Osteoblast (primary cell): Measurements from ENCODE around the gene MTRF1. TPM values are rescaled to one million over a fixed set of nuclear protein-coding genes. Genes with fewer than 3 reads are reported as not detected.

ENCODE experiments used
- DNase-seq: peaks from one replicate; pipeline ENCODE4 v3.0.0; 2011; ENCODE audit warnings: low spot score, mixed read lengths; ENCODE audit not compliant: insufficient read length; ENCODE audit errors: missing footprints
- H2AFZ ChIP-seq: 2 replicates; pipeline ENCODE4 v1.6.0; 2011; ENCODE audit warnings: mild to moderate bottlenecking, low read length
- H3K27ac ChIP-seq: 2 replicates; pipeline ENCODE4 v1.5.1; 2011; ENCODE audit warnings: mild to moderate bottlenecking, low read depth, low read length, moderate library complexity
- H3K27me3 ChIP-seq: 2 replicates; pipeline ENCODE4 v1.6.0; 2012; ENCODE audit warnings: mild to moderate bottlenecking, control low read depth, inconsistent platforms, low read length, moderate library complexity; ENCODE audit not compliant: insufficient read depth
- H3K36me3 ChIP-seq: 2 replicates; pipeline ENCODE4 v1.5.1; 2011; ENCODE audit warnings: mild to moderate bottlenecking, low read length, control low read depth, moderate library complexity; ENCODE audit not compliant: insufficient read depth
- H3K4me1 ChIP-seq: 2 replicates; pipeline ENCODE4 v1.5.1; 2011; ENCODE audit warnings: mild to moderate bottlenecking, low read length, control low read depth, moderate library complexity; ENCODE audit not compliant: insufficient read depth
- H3K4me2 ChIP-seq: 2 replicates; pipeline ENCODE4 v1.6.0; 2011; ENCODE audit warnings: mild to moderate bottlenecking, low read length; ENCODE audit not compliant: insufficient read depth
- H3K4me3 ChIP-seq: fragments of 200-600 bp; sonication (generic); 3 replicates; pipeline ENCODE4 v1.5.1; 2012; ENCODE audit warnings: mild to moderate bottlenecking, low read length, inconsistent platforms; ENCODE audit not compliant: insufficient read depth
- H3K79me2 ChIP-seq: 2 replicates; pipeline ENCODE4 v1.6.0; 2012; ENCODE audit warnings: mild to moderate bottlenecking, low read length, control low read depth, inconsistent platforms; ENCODE audit not compliant: insufficient read depth
- H3K9me3 ChIP-seq: 2 replicates; pipeline ENCODE4 v1.5.1; 2011; ENCODE audit warnings: low read depth, low read length, control low read depth
- H4K20me1 ChIP-seq: 2 replicates; pipeline ENCODE4 v1.6.0; 2012; ENCODE audit warnings: mild to moderate bottlenecking, low read length, control low read depth; ENCODE audit not compliant: insufficient read depth
- CTCF ChIP-seq: IDR thresholded peaks from 2 replicates; pipeline ENCODE4 v1.5.1; 2011; ENCODE audit warnings: mild to moderate bottlenecking, low read depth, low read length, moderate library complexity; ENCODE audit errors: extremely low read depth
- total RNA-seq: library from RNA; depleted of rRNA; stranded (reverse); fragments of >200 nt; gene quantifications from 2 replicates; pipeline ENCODE4 v1.2.3, GENCODE V29; 2012

Gene MTRF1, protein sequence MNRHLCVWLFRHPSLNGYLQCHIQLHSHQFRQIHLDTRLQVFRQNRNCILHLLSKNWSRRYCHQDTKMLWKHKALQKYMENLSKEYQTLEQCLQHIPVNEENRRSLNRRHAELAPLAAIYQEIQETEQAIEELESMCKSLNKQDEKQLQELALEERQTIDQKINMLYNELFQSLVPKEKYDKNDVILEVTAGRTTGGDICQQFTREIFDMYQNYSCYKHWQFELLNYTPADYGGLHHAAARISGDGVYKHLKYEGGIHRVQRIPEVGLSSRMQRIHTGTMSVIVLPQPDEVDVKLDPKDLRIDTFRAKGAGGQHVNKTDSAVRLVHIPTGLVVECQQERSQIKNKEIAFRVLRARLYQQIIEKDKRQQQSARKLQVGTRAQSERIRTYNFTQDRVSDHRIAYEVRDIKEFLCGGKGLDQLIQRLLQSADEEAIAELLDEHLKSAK
- 6.9 and 13.0 TPM in 2 replicates for total RNA-seq

GRCh38 chr13:41263261-41263971 lies at the start of gene MTRF1:
MTRF1 (minus strand) TSS chr13:41263576; CDS start chr13:41260907, 2,669 bp downstream.
- H3K27ac ChIP-seq = peak within 1 kb of the TSS; percentile 60
- H3K27me3 ChIP-seq = no peaks in the 10 kb centered on the region
- DNase-seq = peak; percentile 88
- H2AFZ ChIP-seq = peak within 1 kb of the TSS; percentile 95
- TF ChIP-seq CTCF = no peak
- no peaks in the 10 kb centered on the region for H4K20me1 ChIP-seq
- peaks cover 11% of the 10 kb centered on the region for H3K36me3 ChIP-seq
- H3K4me3 ChIP-seq = peak within 1 kb of the TSS; percentile 79
- H3K9me3 ChIP-seq = no peaks in the 10 kb centered on the region
- H3K4me1 ChIP-seq = peaks cover 6% of the 10 kb centered on the region
- peak within 1 kb of the TSS; percentile 91 for H3K4me2 ChIP-seq
- H3K79me2 ChIP-seq = peaks cover 3% of the 10 kb centered on the region

- no peak for DNase-seq
- Histone ChIP-seq H3K4me2 (peak overlapping the region; percentile 97), H3K27ac (no peak overlapping the region), H4K20me1 (peaks cover 22% of the 10 kb centered on the region), H3K9me3 (no peaks in the 10 kb centered on the region), H3K4me1 (peaks cover 14% of the 10 kb centered on the region), H3K36me3 (peaks cover 5% of the 10 kb centered on the region), H3K4me3 (peak overlapping the region; percentile 28), H3K79me2 (peaks cover 64% of the 10 kb centered on the region), H2AFZ (no peak overlapping the region), H3K27me3 (no peaks in the 10 kb centered on the region)
- TF ChIP-seq CTCF = no peak
Measured at GRCh38 chr13:41313117-41313516, 49.7 kb upstream of the MTRF1 start.

DNA sequence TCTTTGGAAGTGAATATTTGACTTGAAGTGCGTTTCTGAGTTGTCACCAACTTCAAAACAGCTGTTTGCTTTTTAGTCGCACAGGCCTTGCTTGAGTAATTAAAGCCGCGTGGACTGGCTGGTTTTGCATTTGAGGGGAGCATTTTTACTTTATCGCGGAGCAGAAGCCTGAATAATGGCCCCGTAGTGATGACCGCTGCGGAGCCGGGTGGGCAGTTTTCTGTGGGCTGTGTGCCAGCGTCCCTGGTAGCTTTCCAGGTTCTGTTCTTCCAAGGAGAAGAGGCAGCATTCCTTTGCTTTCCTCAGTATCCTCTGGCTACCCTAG lies 48.8 kb upstream of the MTRF1 start:
- peaks cover 5% of the 10 kb centered on the region for H3K36me3 ChIP-seq
- peaks cover 55% of the 10 kb centered on the region for H3K79me2 ChIP-seq
- peaks cover 14% of the 10 kb centered on the region for H3K4me1 ChIP-seq
- DNase-seq = no peak
- no peak for TF ChIP-seq CTCF
- H3K9me3 ChIP-seq = no peaks in the 10 kb centered on the region
- H3K4me2 ChIP-seq = peak overlapping the region; percentile 97
- H3K27me3 ChIP-seq = no peaks in the 10 kb centered on the region
- H4K20me1 ChIP-seq = peaks cover 22% of the 10 kb centered on the region
- peak overlapping the region; percentile 90 for H3K27ac ChIP-seq
- peak overlapping the region; percentile 93 for H2AFZ ChIP-seq
- H3K4me3 ChIP-seq = peak overlapping the region; percentile 94
